Omental fat pad (tissue), 4 donors: Measurements from ENCODE around the gene ZNF654. TPM values are rescaled to one million over a fixed set of nuclear protein-coding genes. Genes with fewer than 3 reads are reported as not detected.
A peak's percentile ranks its signal among the peaks of the same experiment; 100 is the strongest.

ENCODE experiments used
- ATAC-seq: fragments of 150-250 bp; one replicate; pipeline ENCODE4 v1.9.1; 2016; ENCODE audit warnings: mild to moderate bottlenecking, moderate library complexity; ENCODE audit not compliant: low FRiP score
- DNase-seq: peaks from one replicate; pipeline ENCODE4 v3.0.0-alpha.2; 2019; ENCODE audit warnings: low spot score
- total RNA-seq, 4 donors: library from RNA; depleted of rRNA; stranded (reverse); fragments of >200 nt; gene quantifications; one replicate each; pipeline ENCODE4 v1.1.0, GENCODE V29; 2016
- TF ChIP-seq, protein P1 (sequence below), 3 donors: fragments of 450-650 bp; IDR thresholded peaks; one replicate each; pipeline ENCODE4 v1.5.1; 2016 to 2017; ENCODE audit warnings: antibody characterized with exemption in 3 of 3, mild to moderate bottlenecking in 3 of 3, moderate library complexity in 2 of 3

The ZNF654 gene
- total RNA-seq, 4 donors from 2014 or later = 12.5 to 19.2 (median 16.0) TPM

- no peak for ATAC-seq
- TF ChIP-seq, protein P1, sequence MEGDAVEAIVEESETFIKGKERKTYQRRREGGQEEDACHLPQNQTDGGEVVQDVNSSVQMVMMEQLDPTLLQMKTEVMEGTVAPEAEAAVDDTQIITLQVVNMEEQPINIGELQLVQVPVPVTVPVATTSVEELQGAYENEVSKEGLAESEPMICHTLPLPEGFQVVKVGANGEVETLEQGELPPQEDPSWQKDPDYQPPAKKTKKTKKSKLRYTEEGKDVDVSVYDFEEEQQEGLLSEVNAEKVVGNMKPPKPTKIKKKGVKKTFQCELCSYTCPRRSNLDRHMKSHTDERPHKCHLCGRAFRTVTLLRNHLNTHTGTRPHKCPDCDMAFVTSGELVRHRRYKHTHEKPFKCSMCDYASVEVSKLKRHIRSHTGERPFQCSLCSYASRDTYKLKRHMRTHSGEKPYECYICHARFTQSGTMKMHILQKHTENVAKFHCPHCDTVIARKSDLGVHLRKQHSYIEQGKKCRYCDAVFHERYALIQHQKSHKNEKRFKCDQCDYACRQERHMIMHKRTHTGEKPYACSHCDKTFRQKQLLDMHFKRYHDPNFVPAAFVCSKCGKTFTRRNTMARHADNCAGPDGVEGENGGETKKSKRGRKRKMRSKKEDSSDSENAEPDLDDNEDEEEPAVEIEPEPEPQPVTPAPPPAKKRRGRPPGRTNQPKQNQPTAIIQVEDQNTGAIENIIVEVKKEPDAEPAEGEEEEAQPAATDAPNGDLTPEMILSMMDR (IDR thresholded peaks at IDR 0.05) = no peak
- no peak for DNase-seq
Measured at GRCh38 chr3:88030210-88030609, 28.8 kb upstream of the ZNF654 start.

DNA sequence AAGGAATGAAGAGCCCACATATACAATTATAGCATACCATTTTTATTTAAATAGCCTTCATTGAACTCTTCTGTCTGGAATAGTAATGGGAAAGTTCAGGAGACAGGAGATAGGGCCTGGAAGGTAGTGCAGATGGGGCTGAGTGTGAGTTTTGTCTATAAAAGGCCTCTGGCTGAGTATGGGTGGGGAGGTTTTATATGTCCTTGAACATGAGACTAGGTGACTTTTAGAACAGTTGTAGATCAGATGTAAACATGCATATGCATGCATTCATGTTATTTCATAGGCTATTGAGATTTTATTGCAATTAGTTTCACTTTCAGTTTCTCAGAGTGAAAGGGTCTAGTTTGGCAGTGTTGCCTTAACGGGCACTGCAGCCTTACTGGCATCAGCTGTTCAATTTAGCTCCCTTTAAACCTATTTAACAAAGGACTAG, 27.4 kb upstream of the ZNF654 start:
- no peak for DNase-seq
- TF ChIP-seq, protein P1 (IDR thresholded peaks at IDR 0.05) = no peak
- ATAC-seq = peak; percentile 76

DNA sequence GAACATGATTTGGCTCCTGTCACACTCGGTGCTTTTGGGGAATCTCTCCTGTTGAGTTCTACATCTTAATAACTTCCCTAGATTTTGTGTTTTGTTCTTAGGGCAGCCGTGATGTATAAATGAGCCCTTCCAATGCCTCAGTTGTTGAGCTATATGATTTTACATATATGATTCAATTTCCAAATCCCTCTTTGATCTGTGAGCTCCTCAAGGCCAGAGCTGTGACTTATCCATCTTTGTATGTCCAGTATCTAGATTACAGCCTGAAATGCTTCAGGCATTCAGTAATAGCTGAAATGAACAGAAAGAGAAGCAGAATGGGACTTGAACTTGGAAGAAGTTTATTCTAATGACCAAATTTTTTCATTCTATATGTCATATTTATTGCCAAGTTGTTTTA, 26.8 kb upstream of the ZNF654 start:
- ATAC-seq = peak; percentile 26
- TF ChIP-seq, protein P1 (IDR thresholded peaks at IDR 0.05) = no peak
- no peak for DNase-seq

GRCh38 chr3:88033079-88033478, 26.0 kb upstream of the ZNF654 start:
- no peak for ATAC-seq
- no peak for DNase-seq

DNA sequence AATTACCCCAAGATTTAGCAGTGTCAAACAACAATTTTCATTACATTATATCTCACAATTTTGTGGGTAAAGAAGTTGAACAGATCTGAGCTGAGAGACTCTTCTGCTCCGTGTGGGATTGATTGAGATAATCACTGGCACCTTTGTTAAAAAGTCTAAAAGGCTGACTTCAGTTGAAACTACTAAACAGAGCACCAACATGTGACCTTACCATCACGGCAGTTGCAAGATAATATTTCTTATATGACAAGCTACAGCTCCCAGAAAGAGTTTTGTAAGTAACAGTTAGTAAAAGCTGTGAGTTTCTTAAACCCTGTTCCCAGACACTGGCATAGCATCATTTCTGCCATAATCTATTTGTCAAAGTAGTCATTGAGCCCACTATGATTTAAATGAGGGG, 25.2 kb upstream of the ZNF654 start:
- TF ChIP-seq, protein P1 (IDR thresholded peaks at IDR 0.05) = no peak
- DNase-seq = no peak
- ATAC-seq = no peak

More at GRCh38 chr3:88033079-88033478, 26.0 kb upstream of the ZNF654 start:
- TF ChIP-seq, protein P1 (IDR thresholded peaks at IDR 0.05) = no peak

GRCh38 chr3:88034491-88035275, 24.4 kb upstream of the ZNF654 start:
- TF ChIP-seq, protein P1 (IDR thresholded peaks at IDR 0.05) = no peak
- ATAC-seq = no peak
- no peak for DNase-seq

GRCh38 chr3:88036221-88036620, 22.8 kb upstream of the ZNF654 start:
- TF ChIP-seq, protein P1 (IDR thresholded peaks at IDR 0.05) = no peak
- DNase-seq = no peak
- no peak for ATAC-seq
